ENCODE measurements around the gene GP1BA.

- TF ChIP-seq CTCF (IDR thresholded peaks at IDR 0.05) (no peak), POLR2A (IDR thresholded peaks at IDR 0.05) (no peak)
Observed at GRCh38 chr17:4902540-4902939, 29.5 kb upstream of the GP1BA start.
